ENCODE data around the gene FIGN.

The FIGN gene

DNA sequence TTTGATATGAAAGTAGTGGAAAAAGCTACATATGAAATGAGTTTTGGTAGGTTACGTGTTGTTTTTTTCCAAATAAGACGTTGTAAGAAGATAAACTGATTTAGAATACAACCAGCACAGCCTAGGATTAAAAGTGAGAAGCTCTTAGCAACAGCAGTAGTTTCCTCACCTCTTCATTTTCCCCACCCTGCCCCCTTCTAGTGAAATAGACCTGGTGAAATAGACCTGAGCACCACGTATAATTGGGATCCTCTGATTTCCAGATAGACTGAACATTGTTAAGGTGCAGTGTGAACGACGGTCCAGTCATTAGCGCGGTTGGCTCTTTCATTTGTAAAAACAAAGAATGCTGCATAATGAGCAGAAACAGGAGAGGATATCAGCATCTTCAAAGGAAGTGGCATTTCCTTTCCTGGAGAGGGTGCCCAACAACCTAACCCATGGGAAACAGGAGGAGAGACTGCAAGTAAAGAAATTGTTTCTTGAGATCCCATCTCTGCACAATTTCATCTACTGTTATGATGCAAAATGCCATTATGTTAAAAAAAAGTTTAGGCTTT is 114.3 kb downstream of the FIGN start:
- Histone ChIP-seq H3K4me1 (ENCODE audit: control insufficient read depth in 1 of 2, insufficient read depth in 2 of 2, low read length in 2 of 2) (peaks cover 0 to 4% of the 10 kb centered on the region in 2 experiments), H2AFZ (ENCODE audit: insufficient read depth, low read length, poor library complexity) (no peak overlapping the region), H4K8ac (ENCODE audit: low read depth, low read length) (no peak overlapping the region), H3K27ac (ENCODE audit: low read depth, low read length) (no peak overlapping the region), H3K4me3 (ENCODE audit: low read depth, low read length) (no peak overlapping the region), H3K14ac (ENCODE audit: low read length) (no peak overlapping the region), H3K23ac (ENCODE audit: low read length) (no peak overlapping the region), H2BK12ac (ENCODE audit: low read length) (no peak overlapping the region), H4K91ac (ENCODE audit: low read depth, low read length) (no peak overlapping the region), H2BK120ac (ENCODE audit: insufficient read depth, low read length, poor library complexity) (no peak overlapping the region), H3K4ac (ENCODE audit: low read depth, low read length) (no peak overlapping the region), H3K79me1 (ENCODE audit: low read length) (peaks cover 2% of the 10 kb centered on the region), H2BK5ac (ENCODE audit: low read depth, low read length, poor library complexity) (no peak overlapping the region), H3K9me3 (ENCODE audit: insufficient read depth, low read depth, low read length) (no peaks in the 10 kb centered on the region), H4K12ac (ENCODE audit: low read depth, low read length) (no peak overlapping the region), H3K27me3 (ENCODE audit: insufficient read depth, low read length) (no peaks in the 10 kb centered on the region), H3K18ac (ENCODE audit: low read length) (no peak overlapping the region), H3K79me2 (ENCODE audit: control insufficient read depth, insufficient read depth, low read length, poor library complexity) (no peaks in the 10 kb centered on the region), H3K9ac (ENCODE audit: low read length) (no peak overlapping the region), H3K36me3 (ENCODE audit: control insufficient read depth in 1 of 2, insufficient read depth in 2 of 2, low read length in 2 of 2) (no peaks in the 10 kb centered on the region), H2AK5ac (ENCODE audit: low read length) (no peak overlapping the region), H3K4me2 (ENCODE audit: low read length) (no peak overlapping the region)
- 100% methylated on average over 2 of the region's 7 CpGs for WGBS (ENCODE audit: extremely low coverage, insufficient coverage, insufficient read length)
- no peak for DNase-seq

DNA sequence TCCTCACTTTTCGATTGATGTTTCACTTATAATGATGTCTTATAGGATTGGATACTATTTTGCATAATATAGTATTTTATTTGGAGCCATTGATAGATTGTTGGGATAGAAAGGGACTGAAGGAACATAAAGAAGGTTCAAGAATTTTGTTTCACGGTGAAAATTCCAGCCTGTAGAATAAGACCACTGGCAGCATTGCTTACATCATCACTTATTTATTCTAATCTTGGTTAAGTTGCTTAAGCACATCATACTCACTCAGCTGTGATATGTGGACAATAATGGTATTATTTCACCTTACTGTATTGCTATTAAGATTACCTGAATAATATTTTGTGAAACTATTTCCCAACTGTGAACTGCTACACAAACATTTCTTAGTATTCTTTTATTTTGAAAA is 118.3 kb downstream of the FIGN start:
- no peak overlapping the region for H3K23ac ChIP-seq (ENCODE audit: low read length)

DNA sequence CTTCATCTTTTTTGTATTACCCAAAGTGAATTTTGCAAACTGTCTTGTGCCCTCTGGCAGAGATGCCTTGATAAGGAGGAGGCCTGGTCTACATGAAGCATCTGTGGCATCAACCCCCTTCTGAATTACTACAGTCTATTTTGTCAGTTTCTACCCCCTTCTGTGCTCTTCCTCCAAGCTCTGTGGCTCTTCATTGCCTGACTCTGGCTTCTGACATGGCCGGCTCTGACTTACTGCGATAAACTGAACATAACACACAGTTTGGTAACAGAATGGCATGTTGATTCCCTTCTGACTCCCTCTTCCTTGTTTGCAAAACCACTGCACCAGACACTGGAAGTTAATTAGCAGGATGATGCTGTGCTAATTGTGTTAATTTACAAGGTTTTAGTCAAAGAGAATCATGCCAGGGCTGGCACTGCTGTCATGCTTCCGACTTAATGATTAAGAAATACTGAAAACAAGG is 122.5 kb downstream of the FIGN start:
- Histone ChIP-seq H4K8ac (ENCODE audit: low read depth, low read length) (no peak overlapping the region), H4K91ac (ENCODE audit: low read depth, low read length) (no peak overlapping the region), H2BK5ac (ENCODE audit: low read depth, low read length, poor library complexity) (no peak overlapping the region), H3K79me1 (ENCODE audit: low read length) (no peaks in the 10 kb centered on the region), H2AK5ac (ENCODE audit: low read length) (no peak overlapping the region), H2AFZ (ENCODE audit: insufficient read depth, low read length, poor library complexity) (no peak overlapping the region), H3K4ac (ENCODE audit: low read depth, low read length) (no peak overlapping the region), H3K4me3 (ENCODE audit: low read depth, low read length) (no peak overlapping the region), H3K23ac (ENCODE audit: low read length) (no peak overlapping the region), H4K12ac (ENCODE audit: low read depth, low read length) (no peak overlapping the region), H2BK120ac (ENCODE audit: insufficient read depth, low read length, poor library complexity) (no peak overlapping the region), H3K9me3 (ENCODE audit: insufficient read depth, low read depth, low read length) (peaks cover 2% of the 10 kb centered on the region), H3K36me3 (ENCODE audit: control insufficient read depth in 1 of 2, insufficient read depth in 2 of 2, low read length in 2 of 2) (peaks cover 17 to 21% of the 10 kb centered on the region in 2 experiments), H3K4me2 (ENCODE audit: low read length) (no peak overlapping the region), H2BK12ac (ENCODE audit: low read length) (no peak overlapping the region), H3K14ac (ENCODE audit: low read length) (no peak overlapping the region), H3K9ac (ENCODE audit: low read length) (no peak overlapping the region), H3K4me1 (ENCODE audit: control insufficient read depth in 1 of 2, insufficient read depth in 2 of 2, low read length in 2 of 2) (no peaks in the 10 kb centered on the region), H3K27ac (ENCODE audit: low read depth, low read length) (no peak overlapping the region), H3K18ac (ENCODE audit: low read length) (no peak overlapping the region), H3K27me3 (ENCODE audit: insufficient read depth, low read length) (no peaks in the 10 kb centered on the region), H3K79me2 (ENCODE audit: control insufficient read depth, insufficient read depth, low read length, poor library complexity) (no peaks in the 10 kb centered on the region)
- WGBS (ENCODE audit: extremely low coverage, insufficient coverage, insufficient read length), result no CpG with 5 or more reads among the region's 3 CpGs
- DNase-seq, result no peak

More for the DNA sequence above, 118.3 kb downstream of the FIGN start:
- Histone ChIP-seq H3K4me2 (ENCODE audit: low read length) (no peak overlapping the region), H3K9ac (ENCODE audit: low read length) (no peak overlapping the region), H2BK12ac (ENCODE audit: low read length) (no peak overlapping the region), H3K79me2 (ENCODE audit: control insufficient read depth, insufficient read depth, low read length, poor library complexity) (no peaks in the 10 kb centered on the region), H4K12ac (ENCODE audit: low read depth, low read length) (no peak overlapping the region), H3K36me3 (ENCODE audit: control insufficient read depth in 1 of 2, insufficient read depth in 2 of 2, low read length in 2 of 2) (no peaks in the 10 kb centered on the region), H3K79me1 (ENCODE audit: low read length) (peaks cover 2% of the 10 kb centered on the region), H3K4ac (ENCODE audit: low read depth, low read length) (no peak overlapping the region), H2BK5ac (ENCODE audit: low read depth, low read length, poor library complexity) (no peak overlapping the region), H2AK5ac (ENCODE audit: low read length) (no peak overlapping the region), H3K4me3 (ENCODE audit: low read depth, low read length) (no peak overlapping the region), H3K9me3 (ENCODE audit: insufficient read depth, low read depth, low read length) (no peaks in the 10 kb centered on the region), H2AFZ (ENCODE audit: insufficient read depth, low read length, poor library complexity) (no peak overlapping the region), H4K8ac (ENCODE audit: low read depth, low read length) (no peak overlapping the region), H3K27ac (ENCODE audit: low read depth, low read length) (no peak overlapping the region), H3K14ac (ENCODE audit: low read length) (no peak overlapping the region), H4K91ac (ENCODE audit: low read depth, low read length) (no peak overlapping the region), H2BK120ac (ENCODE audit: insufficient read depth, low read length, poor library complexity) (no peak overlapping the region), H3K4me1 (ENCODE audit: control insufficient read depth in 1 of 2, insufficient read depth in 2 of 2, low read length in 2 of 2) (peaks cover 0 to 4% of the 10 kb centered on the region in 2 experiments), H3K18ac (ENCODE audit: low read length) (no peak overlapping the region), H3K27me3 (ENCODE audit: insufficient read depth, low read length) (no peaks in the 10 kb centered on the region)
- no CpG with 5 or more reads among the region's 2 CpGs for WGBS (ENCODE audit: extremely low coverage, insufficient coverage, insufficient read length)
- no peak for DNase-seq

DNA sequence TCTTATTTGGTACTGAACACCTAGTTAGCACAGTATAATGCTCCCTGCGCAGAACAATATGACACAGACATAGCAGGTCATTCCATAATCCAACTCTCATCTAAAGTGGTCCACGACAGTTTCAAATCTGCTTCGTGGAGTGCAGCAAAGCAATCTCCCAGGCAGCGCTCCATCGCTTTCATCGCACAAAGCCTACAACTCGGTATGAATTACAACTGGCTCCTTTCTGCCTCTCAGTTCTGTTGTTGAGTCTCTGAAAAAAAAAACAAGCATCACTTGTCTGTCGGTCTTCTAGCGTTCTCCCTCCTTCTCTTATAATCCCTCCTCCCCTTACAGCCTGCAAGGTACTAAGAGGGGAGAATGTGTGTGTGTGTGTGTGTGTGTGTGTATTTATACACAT is 123.5 kb downstream of the FIGN start:
- Histone ChIP-seq H2BK5ac (ENCODE audit: low read depth, low read length, poor library complexity) (no peak overlapping the region), H3K27ac (ENCODE audit: low read depth, low read length) (no peak overlapping the region), H4K12ac (ENCODE audit: low read depth, low read length) (no peak overlapping the region), H3K36me3 (ENCODE audit: control insufficient read depth in 1 of 2, insufficient read depth in 2 of 2, low read length in 2 of 2) (peaks cover 17 to 21% of the 10 kb centered on the region in 2 experiments), H3K79me1 (ENCODE audit: low read length) (no peaks in the 10 kb centered on the region), H3K9me3 (ENCODE audit: insufficient read depth, low read depth, low read length) (peaks cover 2% of the 10 kb centered on the region), H3K23ac (ENCODE audit: low read length) (no peak overlapping the region), H4K91ac (ENCODE audit: low read depth, low read length) (no peak overlapping the region), H3K18ac (ENCODE audit: low read length) (no peak overlapping the region), H3K4ac (ENCODE audit: low read depth, low read length) (no peak overlapping the region), H3K27me3 (ENCODE audit: insufficient read depth, low read length) (no peaks in the 10 kb centered on the region), H2AK5ac (ENCODE audit: low read length) (no peak overlapping the region), H4K8ac (ENCODE audit: low read depth, low read length) (no peak overlapping the region), H2BK120ac (ENCODE audit: insufficient read depth, low read length, poor library complexity) (no peak overlapping the region), H3K14ac (ENCODE audit: low read length) (no peak overlapping the region), H2BK12ac (ENCODE audit: low read length) (no peak overlapping the region), H3K4me2 (ENCODE audit: low read length) (no peak overlapping the region), H3K9ac (ENCODE audit: low read length) (no peak overlapping the region), H3K4me3 (ENCODE audit: low read depth, low read length) (no peak overlapping the region), H2AFZ (ENCODE audit: insufficient read depth, low read length, poor library complexity) (no peak overlapping the region), H3K79me2 (ENCODE audit: control insufficient read depth, insufficient read depth, low read length, poor library complexity) (no peaks in the 10 kb centered on the region), H3K4me1 (ENCODE audit: control insufficient read depth in 1 of 2, insufficient read depth in 2 of 2, low read length in 2 of 2) (no peaks in the 10 kb centered on the region)
- DNase-seq, result no peak
- no CpG with 5 or more reads among the region's 9 CpGs for WGBS (ENCODE audit: extremely low coverage, insufficient coverage, insufficient read length)
